Loucy (cell line): ENCODE measurements around the gene GBP6.

Source experiments
- EZH2phosphoT487 ChIP-seq: fragments of 200-600 bp; IDR thresholded peaks from 2 replicates; pipeline ENCODE4 v1.6.1; 2018; ENCODE audit warnings: antibody characterized with exemption, mild to moderate bottlenecking, moderate library complexity, borderline replicate concordance
- TF ChIP-seq, protein P1 (sequence below): fragments of 200-600 bp; sonication (generic); conservative IDR thresholded peaks from 2 replicates; pipeline ENCODE4 v1.5.1; 2014; ENCODE audit warnings: mild to moderate bottlenecking, antibody characterized with exemption, low read length

DNA sequence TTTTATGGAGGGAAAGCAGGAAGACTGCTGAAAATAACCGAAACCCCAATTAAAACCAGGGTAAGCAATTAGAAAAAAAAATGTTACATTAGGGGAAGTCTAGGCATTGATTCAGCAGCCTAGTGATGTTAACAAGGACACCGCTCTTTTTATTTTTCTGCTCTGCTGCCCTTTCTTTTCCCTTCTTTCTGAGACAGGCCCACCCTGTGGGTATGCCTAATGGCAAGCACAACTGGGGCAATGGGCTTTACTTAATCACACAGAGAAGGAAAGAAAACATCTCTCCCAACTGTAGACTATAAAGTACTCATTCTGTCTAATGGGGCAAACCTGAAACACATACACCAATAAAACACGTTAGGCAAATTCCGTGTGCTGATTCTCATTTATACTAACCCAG lies 69.6 kb downstream of the GBP6 start:
- TF ChIP-seq, protein P1, sequence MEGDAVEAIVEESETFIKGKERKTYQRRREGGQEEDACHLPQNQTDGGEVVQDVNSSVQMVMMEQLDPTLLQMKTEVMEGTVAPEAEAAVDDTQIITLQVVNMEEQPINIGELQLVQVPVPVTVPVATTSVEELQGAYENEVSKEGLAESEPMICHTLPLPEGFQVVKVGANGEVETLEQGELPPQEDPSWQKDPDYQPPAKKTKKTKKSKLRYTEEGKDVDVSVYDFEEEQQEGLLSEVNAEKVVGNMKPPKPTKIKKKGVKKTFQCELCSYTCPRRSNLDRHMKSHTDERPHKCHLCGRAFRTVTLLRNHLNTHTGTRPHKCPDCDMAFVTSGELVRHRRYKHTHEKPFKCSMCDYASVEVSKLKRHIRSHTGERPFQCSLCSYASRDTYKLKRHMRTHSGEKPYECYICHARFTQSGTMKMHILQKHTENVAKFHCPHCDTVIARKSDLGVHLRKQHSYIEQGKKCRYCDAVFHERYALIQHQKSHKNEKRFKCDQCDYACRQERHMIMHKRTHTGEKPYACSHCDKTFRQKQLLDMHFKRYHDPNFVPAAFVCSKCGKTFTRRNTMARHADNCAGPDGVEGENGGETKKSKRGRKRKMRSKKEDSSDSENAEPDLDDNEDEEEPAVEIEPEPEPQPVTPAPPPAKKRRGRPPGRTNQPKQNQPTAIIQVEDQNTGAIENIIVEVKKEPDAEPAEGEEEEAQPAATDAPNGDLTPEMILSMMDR = no peak
- TF ChIP-seq EZH2phosphoT487 = no peak
